Endodermal cell (in vitro differentiated cells): Measurements from ENCODE around the gene CCDC91. TPM values are rescaled to one million over a fixed set of nuclear protein-coding genes. Genes with fewer than 3 reads are reported as not detected.
"Not testable (repeated sequence)": the region's sequence is repeated elsewhere in the genome, so short reads cannot be mapped to it uniquely, and the experiment has no call there.

Source experiments
- DNase-seq: peaks from one replicate; pipeline ENCODE4 v3.0.0-alpha.2; 2017
- H3K27ac ChIP-seq: 2 replicates; pipeline ENCODE4 v1.5.1; 2013; ENCODE audit warnings: mild to moderate bottlenecking, low read depth, low read length, moderate library complexity
- H3K27me3 ChIP-seq: 2 replicates; pipeline ENCODE4 v1.6.1; 2013; ENCODE audit warnings: mild to moderate bottlenecking, low read length, moderate library complexity; ENCODE audit not compliant: insufficient read depth, control insufficient read depth, poor library complexity, severe bottlenecking
- H3K36me3 ChIP-seq: 2 replicates; pipeline ENCODE4 v1.7.0; 2013; ENCODE audit warnings: mild to moderate bottlenecking, low read length, moderate library complexity; ENCODE audit not compliant: control insufficient read depth, insufficient read depth
- H3K4me1 ChIP-seq: one replicate; pipeline ENCODE4 v1.7.0; 2013; ENCODE audit warnings: low read length; ENCODE audit not compliant: control insufficient read depth, insufficient read depth
- H3K4me3 ChIP-seq: 2 replicates; pipeline ENCODE4 v1.5.1; 2013; ENCODE audit warnings: mild to moderate bottlenecking, low read length, moderate library complexity
- H3K9ac ChIP-seq: 2 replicates; pipeline ENCODE4 v1.6.1; 2013; ENCODE audit warnings: mild to moderate bottlenecking, low read length, moderate library complexity; ENCODE audit not compliant: poor library complexity, severe bottlenecking; ENCODE audit errors: extremely low read depth
- H3K9me3 ChIP-seq: 2 replicates; pipeline ENCODE4 v1.6.1; 2013; ENCODE audit warnings: mild to moderate bottlenecking, low read length, moderate library complexity; ENCODE audit not compliant: control insufficient read depth
- H3K27ac Mint-ChIP-seq: 2 replicates; pipeline ENCODE4 v1.8.0; 2020; ENCODE audit warnings: mixed read lengths
- H3K27me3 Mint-ChIP-seq: 2 replicates; pipeline ENCODE4 v1.8.0; 2021; ENCODE audit warnings: mild to moderate bottlenecking, mixed read lengths; ENCODE audit not compliant: insufficient read depth
- H3K36me3 Mint-ChIP-seq: 2 replicates; pipeline ENCODE4 v1.8.0; 2020; ENCODE audit warnings: low read depth, mixed read lengths
- H3K4me1 Mint-ChIP-seq: 2 replicates; pipeline ENCODE4 v1.8.0; 2020; ENCODE audit warnings: mixed read lengths
- H3K4me3 Mint-ChIP-seq: 2 replicates; pipeline ENCODE4 v1.8.0; 2020; ENCODE audit warnings: mild to moderate bottlenecking, moderate library complexity, mixed read lengths
- H3K9me3 Mint-ChIP-seq: 2 replicates; pipeline ENCODE4 v1.8.0; 2020; ENCODE audit warnings: mild to moderate bottlenecking, mixed read lengths
- WGBS, 2 experiments: methylation state at CpG; one replicate each; pipeline versions ENCODE4 v1.1.5 to v1.1.7; 2013; ENCODE audit warnings: missing lambda C conversion rate in 2 of 2, mixed read lengths in 1 of 2; ENCODE audit not compliant: insufficient coverage in 1 of 2, insufficient read length in 1 of 2; 5-methylcytosine and 5-hydroxymethylcytosine counted together
- total RNA-seq, 2 donors: library from RNA; stranded (reverse); fragmentation: NEBNext Ultra II Directional in 1 of 2; extraction: Animal tissue kit (Norgen Biotek cat#: 25700) in 1 of 2; gene quantifications; 2 replicates in 1 of 2; 3 replicates in 1 of 2; pipeline ENCODE4 v1.2.1, GENCODE V29; 2021
- TF ChIP-seq, protein P1 (sequence below): fragments of 200-600 bp; sonication (generic); conservative IDR thresholded peaks from 2 replicates; pipeline ENCODE4 v1.5.0; 2021; ENCODE audit warnings: antibody characterized with exemption, mild to moderate bottlenecking

Gene CCDC91
- total RNA-seq, 2 donors from 2014 or later: 25.3 to 45.7 TPM

DNA sequence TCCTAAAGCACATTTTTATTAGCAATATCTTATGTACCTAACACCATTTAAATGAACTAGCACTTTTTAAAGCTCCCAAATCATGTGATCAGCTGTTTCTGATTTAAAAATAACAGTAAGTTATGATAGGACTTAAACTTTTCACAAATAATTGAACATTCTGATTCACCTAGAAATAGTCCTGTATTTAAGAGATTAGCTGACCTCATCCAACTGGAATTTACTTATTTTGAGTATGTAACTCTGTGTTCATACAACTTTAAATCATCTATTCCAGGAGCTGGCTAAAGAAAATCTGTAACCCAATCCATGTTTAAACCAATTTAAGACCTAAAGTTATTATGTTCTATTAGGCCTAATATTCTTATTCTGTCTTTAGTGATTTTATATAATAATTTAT lies 184.3 kb downstream of the CCDC91 start:
- Mint-ChIP-seq H3K4me3 (no peak overlapping the region), H3K36me3 (peaks cover 51% of the 10 kb centered on the region), H3K9me3 (peaks cover 47% of the 10 kb centered on the region), H3K4me1 (peaks cover 11% of the 10 kb centered on the region), H3K27me3 (no peaks in the 10 kb centered on the region), H3K27ac (no peak overlapping the region)
- H3K9ac ChIP-seq: no peak overlapping the region
- H3K4me3 ChIP-seq: no peak overlapping the region
- H3K27ac ChIP-seq: no peak overlapping the region
- no peak for DNase-seq
- peaks cover 33% of the 10 kb centered on the region for H3K9me3 ChIP-seq
- no peaks in the 10 kb centered on the region for H3K27me3 ChIP-seq
- TF ChIP-seq, protein P1, sequence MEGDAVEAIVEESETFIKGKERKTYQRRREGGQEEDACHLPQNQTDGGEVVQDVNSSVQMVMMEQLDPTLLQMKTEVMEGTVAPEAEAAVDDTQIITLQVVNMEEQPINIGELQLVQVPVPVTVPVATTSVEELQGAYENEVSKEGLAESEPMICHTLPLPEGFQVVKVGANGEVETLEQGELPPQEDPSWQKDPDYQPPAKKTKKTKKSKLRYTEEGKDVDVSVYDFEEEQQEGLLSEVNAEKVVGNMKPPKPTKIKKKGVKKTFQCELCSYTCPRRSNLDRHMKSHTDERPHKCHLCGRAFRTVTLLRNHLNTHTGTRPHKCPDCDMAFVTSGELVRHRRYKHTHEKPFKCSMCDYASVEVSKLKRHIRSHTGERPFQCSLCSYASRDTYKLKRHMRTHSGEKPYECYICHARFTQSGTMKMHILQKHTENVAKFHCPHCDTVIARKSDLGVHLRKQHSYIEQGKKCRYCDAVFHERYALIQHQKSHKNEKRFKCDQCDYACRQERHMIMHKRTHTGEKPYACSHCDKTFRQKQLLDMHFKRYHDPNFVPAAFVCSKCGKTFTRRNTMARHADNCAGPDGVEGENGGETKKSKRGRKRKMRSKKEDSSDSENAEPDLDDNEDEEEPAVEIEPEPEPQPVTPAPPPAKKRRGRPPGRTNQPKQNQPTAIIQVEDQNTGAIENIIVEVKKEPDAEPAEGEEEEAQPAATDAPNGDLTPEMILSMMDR: no peak
- H3K4me1 ChIP-seq: no peaks in the 10 kb centered on the region
- H3K36me3 ChIP-seq: no peaks in the 10 kb centered on the region

DNA sequence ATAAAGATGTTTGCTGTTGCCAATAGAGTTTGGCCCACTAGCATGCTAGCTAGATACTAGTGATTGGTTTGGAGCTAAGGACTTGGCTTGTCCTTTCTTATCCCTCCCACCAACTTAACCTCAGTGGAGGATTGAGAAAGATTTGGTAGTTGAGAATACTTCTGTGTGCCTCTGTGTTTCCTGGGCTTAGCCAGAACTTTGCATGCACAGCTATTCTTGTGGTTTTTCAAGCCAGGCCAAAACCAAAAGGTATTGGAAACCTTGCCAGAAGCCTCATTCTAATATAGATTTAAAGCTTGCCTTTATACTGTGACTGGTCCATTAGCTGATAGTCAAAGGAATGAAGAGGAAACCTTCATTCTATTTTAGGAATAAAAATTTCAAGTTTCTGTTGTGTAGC lies 188.5 kb downstream of the CCDC91 start:
- Histone ChIP-seq H3K36me3 (no peaks in the 10 kb centered on the region), H3K4me3 (no peak overlapping the region), H3K4me1 (no peaks in the 10 kb centered on the region), H3K27ac (no peak overlapping the region), H3K9ac (no peak overlapping the region), H3K9me3 (no peaks in the 10 kb centered on the region), H3K27me3 (no peaks in the 10 kb centered on the region)
- Mint-ChIP-seq H3K27ac (no peak overlapping the region), H3K9me3 (peaks cover 11% of the 10 kb centered on the region), H3K27me3 (no peaks in the 10 kb centered on the region), H3K36me3 (peaks cover 17% of the 10 kb centered on the region), H3K4me1 (peaks cover 11% of the 10 kb centered on the region), H3K4me3 (no peak overlapping the region)
- DNase-seq: no peak
- TF ChIP-seq, protein P1: no peak

DNA sequence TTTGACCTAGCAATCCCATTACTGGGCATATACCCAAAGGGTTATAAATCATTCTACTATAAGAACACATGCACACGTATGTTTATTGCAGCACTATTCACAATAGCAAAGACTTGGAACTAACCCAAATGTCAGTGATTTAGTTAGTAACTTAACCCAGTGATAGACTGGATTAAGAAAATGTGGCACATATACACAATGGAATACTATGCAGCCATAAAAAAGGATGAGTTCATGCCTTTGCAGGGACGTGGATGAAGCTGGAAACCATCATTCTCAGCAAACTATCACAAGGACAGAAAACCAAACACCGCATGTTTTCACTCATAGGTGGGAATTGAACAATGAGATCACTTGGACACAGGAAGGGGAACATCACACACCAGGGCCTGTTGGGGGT lies 189.5 kb downstream of the CCDC91 start:
- H3K4me1 ChIP-seq, H3K27me3 Mint-ChIP-seq, H3K9me3 ChIP-seq, H3K27me3 ChIP-seq, H3K36me3 ChIP-seq, H3K27ac Mint-ChIP-seq, H3K4me3 Mint-ChIP-seq, H3K9ac ChIP-seq, H3K9me3 Mint-ChIP-seq, H3K4me3 ChIP-seq, DNase-seq, H3K27ac ChIP-seq: not testable (repeated sequence)
- peaks cover 14% of the 10 kb centered on the region for H3K36me3 Mint-ChIP-seq
- H3K4me1 Mint-ChIP-seq: peaks cover 11% of the 10 kb centered on the region
- 75 to 95% methylated on average over 1 to 2 of the region's 3 CpGs for WGBS, 2 experiments

DNA sequence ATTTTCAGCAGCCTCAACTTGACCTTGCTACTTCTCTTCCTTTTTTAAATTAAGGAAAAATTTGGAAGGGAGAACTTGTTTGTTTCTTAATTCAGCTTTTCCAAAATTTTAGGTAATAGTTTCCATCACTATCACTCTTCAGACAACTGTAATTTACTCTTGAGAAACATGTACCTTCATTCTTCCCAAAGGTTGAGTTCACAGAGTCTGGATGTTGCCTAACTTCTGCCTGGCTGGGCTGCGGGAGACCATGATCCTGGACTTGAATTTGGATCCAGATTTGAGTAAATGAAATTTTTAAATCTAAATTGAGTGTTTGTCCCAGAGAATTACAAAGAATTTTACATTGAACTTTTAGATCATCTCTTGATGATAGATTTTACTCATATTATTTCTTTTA lies 193.1 kb downstream of the CCDC91 start:
- Histone ChIP-seq H3K4me3 (no peak overlapping the region), H3K36me3 (no peaks in the 10 kb centered on the region), H3K4me1 (no peaks in the 10 kb centered on the region), H3K9ac (no peak overlapping the region), H3K27me3 (no peaks in the 10 kb centered on the region), H3K27ac (no peak overlapping the region), H3K9me3 (peaks cover 9% of the 10 kb centered on the region)
- TF ChIP-seq, protein P1: no peak
- 100% methylated on average over 1 of the region's 1 CpG; no CpG with 5 or more reads in 1 of the 2 experiments for WGBS, 2 experiments
- Mint-ChIP-seq H3K4me3 (no peak overlapping the region), H3K36me3 (peaks cover 26% of the 10 kb centered on the region), H3K27me3 (no peaks in the 10 kb centered on the region), H3K9me3 (peaks cover 22% of the 10 kb centered on the region), H3K4me1 (peaks cover 6% of the 10 kb centered on the region), H3K27ac (no peak overlapping the region)
- DNase-seq: no peak
